CD4-positive, alpha-beta memory T cell (primary cell): ENCODE data around the gene SCGB2B2. TPM values are rescaled to one million over a fixed set of nuclear protein-coding genes. Genes with fewer than 3 reads are reported as not detected.
"Not testable (repeated sequence)": the region's sequence is repeated elsewhere in the genome, so short reads cannot be mapped to it uniquely, and the experiment has no call there.

Experiments used
- CTCF ChIA-PET: fragments of 350-600 bp; sonication (Branson Sonifier 250); formaldehyde crosslinking; loops from one replicate; lab custom pipeline; 2021; ENCODE audit warnings: inconsistent platforms; ENCODE audit not compliant: partially characterized antibody; lab: Charles Lee
- POLR2A ChIA-PET: fragments of 350-600 bp; sonication (Branson Sonifier 250); formaldehyde crosslinking; loops from one replicate; lab custom pipeline; 2021; ENCODE audit not compliant: partially characterized antibody; lab: Charles Lee
- DNase-seq, 5 donors: peaks; one replicate each; pipeline versions ENCODE4 v3.0.0 to v3.0.0-alpha.2; 2020 to 2022; ENCODE audit warnings: mixed read lengths in 1 of 5
- H3K27ac ChIP-seq: one replicate; pipeline ENCODE4 v1.7.0; 2013; ENCODE audit warnings: low read depth, low read length
- H3K27me3 ChIP-seq: 2 replicates; pipeline ENCODE4 v1.7.0; 2013; ENCODE audit warnings: mild to moderate bottlenecking, low read length, moderate library complexity; ENCODE audit not compliant: insufficient read depth
- H3K36me3 ChIP-seq: 2 replicates; pipeline ENCODE4 v1.7.0; 2013; ENCODE audit warnings: mild to moderate bottlenecking, low read length, moderate library complexity; ENCODE audit not compliant: insufficient read depth
- H3K4me1 ChIP-seq: 2 replicates; pipeline ENCODE4 v1.7.0; 2013; ENCODE audit warnings: mild to moderate bottlenecking, low read length, moderate library complexity; ENCODE audit not compliant: insufficient read depth
- H3K4me3 ChIP-seq, 2 donors: one replicate each; pipeline ENCODE4 v1.7.0; 2013; ENCODE audit warnings: low read length in 2 of 2, mild to moderate bottlenecking in 1 of 2
- H3K9me3 ChIP-seq, 2 donors: one replicate each; pipeline ENCODE4 v1.7.0; 2013; ENCODE audit warnings: low read length in 2 of 2, control low read depth in 1 of 2; ENCODE audit not compliant: control insufficient read depth in 1 of 2
- H3K27ac Mint-ChIP-seq, 7 donors: one replicate each; pipeline ENCODE4 v1.8.0; 2020 to 2021; ENCODE audit warnings: mixed read lengths in 7 of 7, mild to moderate bottlenecking in 6 of 7, inconsistent platforms in 3 of 7, moderate library complexity in 3 of 7
- H3K27me3 Mint-ChIP-seq, 2 donors: one replicate each; pipeline ENCODE4 v1.8.0; 2020 to 2021; ENCODE audit warnings: mixed read lengths in 2 of 2
- H3K36me3 Mint-ChIP-seq, 2 donors: one replicate each; pipeline ENCODE4 v1.8.0; 2020 to 2021; ENCODE audit warnings: mixed read lengths in 2 of 2, inconsistent platforms in 1 of 2, mild to moderate bottlenecking in 1 of 2
- H3K4me1 Mint-ChIP-seq, 4 donors: one replicate each; pipeline ENCODE4 v1.8.0; 2020 to 2021; ENCODE audit warnings: mixed read lengths in 4 of 4, mild to moderate bottlenecking in 1 of 4
- H3K4me3 Mint-ChIP-seq, 8 donors: one replicate each; pipeline ENCODE4 v1.8.0; 2020 to 2021; ENCODE audit warnings: mixed read lengths in 8 of 8, mild to moderate bottlenecking in 7 of 8, moderate library complexity in 6 of 8, inconsistent platforms in 3 of 8
- H3K9me3 Mint-ChIP-seq, 8 donors: one replicate each; pipeline ENCODE4 v1.8.0; 2020 to 2021; ENCODE audit warnings: mixed read lengths in 8 of 8, mild to moderate bottlenecking in 5 of 8, inconsistent platforms in 3 of 8, moderate library complexity in 1 of 8
- intact Hi-C: fragments of 100-400 bp; cut with micrococcal nuclease; formaldehyde crosslinking; loops from one replicate; pipeline ENCODE4 v1.15.1; 2023
- polyA plus RNA-seq, 2 donors: library from polyadenylated mRNA; unstranded; fragments of 300-500 nt; fragmentation: Illumina TruSeq; gene quantifications; one replicate each; pipeline ENCODE4 v1.2.3, GENCODE V29; 2021
- total RNA-seq, 2 experiments: library from RNA; stranded (reverse); gene quantifications; one replicate each; pipeline ENCODE4 v1.2.3, GENCODE V29; 2021

The SCGB2B2 gene
- total and polyA plus RNA-seq, 4 experiments from 2014 or later: 0.73 to 0.75 TPM; not detected in 2

GRCh38 chr19:34675250-34675649, 1.7 kb downstream of the SCGB2B2 start:
- DNase-seq: no peak
- H3K9me3 Mint-ChIP-seq: peaks cover 3 to 17% (median 11%) of the 10 kb centered on the region in 8 donors
- Histone ChIP-seq H3K4me1 (peaks cover 21% of the 10 kb centered on the region), H3K36me3 (no peaks in the 10 kb centered on the region), H3K9me3 (no peaks in the 10 kb centered on the region), H3K27ac (no peak overlapping the region), H3K4me3 (no peak overlapping the region), H3K27me3 (no peaks in the 10 kb centered on the region)
- intact Hi-C loops: loop anchor here (5.0 kb wide), 2 partner anchors 503 to 1072 kb away; partner anchors contain the start of genes LIN37, LSM14A, PSENEN and U2AF1L4
- ChIA-PET CTCF (interaction anchor here (1.0 to 1.5 kb wide), 2 partner anchors 12 to 35 kb away, joined by 3 read pairs; no protein-coding TSS in a partner anchor), POLR2A (interaction anchor here (1.2 to 3.0 kb wide), 2 partner anchors 8 to 1815 kb away, joined by 3 to 19 read pairs; no protein-coding TSS in a partner anchor)
- peaks cover 18 to 41% (median 23%) of the 10 kb centered on the region in 4 donors for H3K4me1 Mint-ChIP-seq
- H3K27ac Mint-ChIP-seq: no peak overlapping the region
- H3K4me3 Mint-ChIP-seq: peak overlapping the region in 2 of 8 donors; percentile 32 to 35
- H3K27me3 Mint-ChIP-seq: peaks cover 1 to 6% of the 10 kb centered on the region in 2 donors
- peaks cover 21 to 39% of the 10 kb centered on the region in 2 donors for H3K36me3 Mint-ChIP-seq

GRCh38 chr19:34673590-34673989, 3.4 kb downstream of the SCGB2B2 start:
- H3K4me3 ChIP-seq: no peak overlapping the region
- H3K36me3 ChIP-seq: no peaks in the 10 kb centered on the region
- H3K4me1 Mint-ChIP-seq: peaks cover 9 to 26% (median 10%) of the 10 kb centered on the region in 4 donors
- intact Hi-C loops: no loop called here
- H3K4me3 Mint-ChIP-seq: no peak overlapping the region
- no peaks in the 10 kb centered on the region for H3K9me3 ChIP-seq
- ChIA-PET POLR2A (no interaction called here), CTCF (interaction anchor here (1.3 to 1.9 kb wide), 2 partner anchors 33 to 60 kb away, joined by 3 to 6 read pairs; partner anchors contain the start of gene ZNF181)
- H3K9me3 Mint-ChIP-seq: peaks cover 0 to 13% (median 3%) of the 10 kb centered on the region in 8 donors
- no peak overlapping the region for H3K27ac Mint-ChIP-seq
- peaks cover 1 to 6% of the 10 kb centered on the region in 2 donors for H3K27me3 Mint-ChIP-seq
- H3K27me3 ChIP-seq: no peaks in the 10 kb centered on the region
- peaks cover 7 to 24% of the 10 kb centered on the region in 2 donors for H3K36me3 Mint-ChIP-seq
- H3K4me1 ChIP-seq: peaks cover 13% of the 10 kb centered on the region
- no peak overlapping the region for H3K27ac ChIP-seq
- DNase-seq: no peak

DNA sequence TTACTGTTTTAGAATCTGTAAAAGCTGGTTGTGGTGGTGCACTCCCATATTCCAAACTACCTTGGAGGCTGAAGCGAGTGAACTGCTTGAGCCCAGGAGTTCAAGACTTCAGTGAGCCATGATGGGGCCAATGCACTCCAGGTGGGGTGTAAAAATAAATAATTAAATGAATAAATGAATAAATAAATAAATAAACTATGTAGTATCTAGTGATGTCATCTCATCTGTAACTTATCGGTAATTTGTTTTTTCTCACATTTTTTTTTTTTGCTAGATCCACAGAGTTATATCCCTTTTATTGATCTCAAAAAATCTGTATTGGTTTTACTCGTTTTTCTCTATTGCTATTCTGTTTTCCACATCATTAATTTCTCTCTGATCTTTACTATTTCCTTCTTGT, 5.0 kb downstream of the SCGB2B2 start:
- H3K27me3 ChIP-seq: no peaks in the 10 kb centered on the region
- intact Hi-C loops: no loop called here
- no peaks in the 10 kb centered on the region for H3K9me3 ChIP-seq
- H3K4me1 ChIP-seq: peaks cover 15% of the 10 kb centered on the region
- Mint-ChIP-seq H3K9me3 (peaks cover 0 to 9% (median 1%) of the 10 kb centered on the region in 8 donors), H3K4me1 (peaks cover 12 to 17% (median 14%) of the 10 kb centered on the region in 4 donors), H3K36me3 (peaks cover 7 to 9% of the 10 kb centered on the region in 2 donors), H3K4me3 (no peak overlapping the region), H3K27ac (no peak overlapping the region), H3K27me3 (peaks cover 1 to 4% of the 10 kb centered on the region in 2 donors)
- CTCF ChIA-PET: no interaction called here
- H3K27ac ChIP-seq: no peak overlapping the region
- H3K4me3 ChIP-seq: no peak overlapping the region
- POLR2A ChIA-PET: no interaction called here
- no peak for DNase-seq
- H3K36me3 ChIP-seq: no peaks in the 10 kb centered on the region

DNA sequence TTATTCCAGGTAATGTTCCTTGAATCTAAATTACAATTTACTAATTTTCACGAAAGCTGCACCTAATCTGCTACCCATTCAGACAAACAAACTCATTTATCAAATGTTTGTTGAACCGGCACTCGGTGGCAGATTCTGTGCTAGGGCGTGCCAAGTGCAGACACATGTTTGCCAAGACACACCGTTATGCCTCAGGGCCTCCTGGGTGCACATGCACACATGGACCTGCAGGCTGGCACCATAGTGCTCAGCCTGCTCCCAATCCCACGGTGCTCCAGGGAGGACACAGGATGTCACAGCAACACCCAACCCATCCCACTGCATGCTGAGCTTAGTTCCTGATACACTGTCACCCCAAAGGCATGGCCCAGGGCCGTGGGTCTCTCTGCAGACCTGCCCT, 7.7 kb downstream of the SCGB2B2 start:
- H3K9me3 ChIP-seq: no peaks in the 10 kb centered on the region
- ChIA-PET CTCF (no interaction called here), POLR2A (interaction anchor here (4.0 kb wide), 1 partner anchor 8 kb away, joined by 19 read pairs; the partner anchor contains the start of genes SCGB2B2 and ZNF302)
- H3K36me3 Mint-ChIP-seq: peaks cover 0 to 4% of the 10 kb centered on the region in 2 donors
- H3K4me3 Mint-ChIP-seq: no peak overlapping the region
- H3K4me3 ChIP-seq: no peak overlapping the region
- H3K9me3 Mint-ChIP-seq: peaks cover 0 to 4% (median 0%) of the 10 kb centered on the region in 8 donors
- no peak for DNase-seq
- H3K27me3 Mint-ChIP-seq: peaks cover 1% of the 10 kb centered on the region in 2 donors
- intact Hi-C loops: no loop called here
- H3K27ac Mint-ChIP-seq: no peak overlapping the region
- no peaks in the 10 kb centered on the region for H3K36me3 ChIP-seq
- H3K27me3 ChIP-seq: no peaks in the 10 kb centered on the region
- H3K4me1 Mint-ChIP-seq: peaks cover 7 to 19% (median 9%) of the 10 kb centered on the region in 4 donors
- peaks cover 12% of the 10 kb centered on the region for H3K4me1 ChIP-seq
- H3K27ac ChIP-seq: no peak overlapping the region

DNA sequence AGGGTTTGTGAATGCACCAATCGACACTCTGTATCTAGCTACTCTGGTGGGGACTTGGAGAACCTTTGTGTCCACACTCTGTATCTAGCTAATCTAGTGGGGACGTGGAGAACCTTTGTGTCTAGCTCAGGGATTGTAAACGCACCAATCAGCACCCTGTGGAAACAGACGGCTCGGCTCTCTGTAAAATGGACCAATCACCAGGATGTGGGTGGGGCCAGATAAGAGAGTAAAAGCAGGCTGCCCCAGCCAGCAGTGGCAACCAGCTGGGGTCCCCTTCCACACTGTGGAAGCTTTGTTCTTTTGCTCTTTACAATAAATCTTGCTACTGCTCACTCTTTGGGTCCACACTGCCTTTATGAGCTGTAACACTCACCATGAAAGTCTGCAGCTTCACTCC, 8.3 kb downstream of the SCGB2B2 start:
- H3K36me3 ChIP-seq, H3K27me3 Mint-ChIP-seq, H3K9me3 ChIP-seq, intact Hi-C loops, H3K27ac Mint-ChIP-seq, H3K27ac ChIP-seq, H3K9me3 Mint-ChIP-seq, H3K36me3 Mint-ChIP-seq, DNase-seq, H3K4me3 ChIP-seq, H3K27me3 ChIP-seq, CTCF ChIA-PET: not testable (repeated sequence)
- Mint-ChIP-seq H3K4me3 (peak overlapping the region in 1 of 8 donors; percentile 31), H3K4me1 (peaks cover 7 to 19% (median 10%) of the 10 kb centered on the region in 4 donors)
- H3K4me1 ChIP-seq: peaks cover 12% of the 10 kb centered on the region
- POLR2A ChIA-PET: interaction anchor here (4.0 kb wide), 1 partner anchor 8 kb away, joined by 19 read pairs; the partner anchor contains the start of genes SCGB2B2 and ZNF302

- H3K36me3 ChIP-seq, H3K9me3 Mint-ChIP-seq, intact Hi-C loops, H3K9me3 ChIP-seq, DNase-seq, H3K27ac ChIP-seq, H3K36me3 Mint-ChIP-seq, CTCF ChIA-PET, H3K27me3 ChIP-seq, H3K27ac Mint-ChIP-seq, H3K4me3 ChIP-seq, H3K27me3 Mint-ChIP-seq: not testable (repeated sequence)
- H3K4me1 Mint-ChIP-seq: peaks cover 10 to 24% (median 15%) of the 10 kb centered on the region in 4 donors
- peaks cover 17% of the 10 kb centered on the region for H3K4me1 ChIP-seq
- POLR2A ChIA-PET: interaction anchor here (4.0 kb wide), 1 partner anchor 9 kb away, joined by 19 read pairs; the partner anchor contains the start of genes SCGB2B2 and ZNF302
- peak overlapping the region in 2 of 8 donors; percentile 31 to 76 for H3K4me3 Mint-ChIP-seq
Observed at GRCh38 chr19:34668077-34668689, 8.8 kb downstream of the SCGB2B2 start.
